HUDEP-2 (cell line): ENCODE measurements around the gene SAMD4A.

Experiments
- DNase-seq, 76 experiments: peaks; one replicate each; lab custom pipeline; 2025; ENCODE audit not compliant: unreplicated experiment in 76 of 76; lab: John Stamatoyannopoulos, UW

Gene SAMD4A

DNA sequence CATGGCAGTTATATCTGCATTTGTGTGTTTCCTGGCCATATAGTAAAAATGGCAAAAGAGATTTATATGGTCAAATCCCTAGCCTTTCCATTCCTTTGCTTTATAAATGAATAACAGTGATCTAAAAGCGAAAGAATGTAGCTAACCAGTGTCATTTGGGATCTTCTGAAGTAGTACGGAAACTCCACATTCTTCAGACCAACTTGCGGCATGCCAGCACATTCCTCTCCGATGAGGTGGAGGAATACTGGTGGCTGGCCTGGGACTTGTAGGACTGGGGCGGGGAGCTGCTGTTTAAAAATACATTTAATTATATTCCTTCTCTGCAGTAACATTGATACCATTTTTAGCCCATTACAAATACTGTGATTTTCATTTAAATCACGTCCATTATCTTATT lies 85.3 kb downstream of the SAMD4A start:
- no peak for DNase-seq

DNA sequence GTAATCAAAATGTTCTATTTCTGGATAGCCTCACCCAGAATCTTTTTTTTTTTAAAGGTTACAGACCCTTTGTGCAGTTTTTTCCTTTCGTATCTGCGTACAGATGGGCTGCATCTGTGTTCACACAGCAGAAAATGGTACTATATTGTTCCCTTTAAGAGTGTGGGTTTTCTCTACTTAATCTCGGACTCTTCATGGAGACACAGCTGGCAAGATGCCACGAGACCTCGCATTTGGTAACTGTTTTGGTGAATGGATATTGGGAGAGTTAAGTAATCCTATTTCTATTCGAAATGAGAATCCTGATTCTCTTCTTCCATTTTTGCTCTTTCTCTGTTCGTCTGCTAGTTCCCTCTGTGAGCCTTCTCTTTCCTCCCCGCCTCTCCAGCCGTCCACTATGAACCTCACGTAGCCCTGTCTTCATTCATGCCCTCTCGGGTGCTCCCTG lies 85.7 kb downstream of the SAMD4A start:
- no peak for DNase-seq

DNA sequence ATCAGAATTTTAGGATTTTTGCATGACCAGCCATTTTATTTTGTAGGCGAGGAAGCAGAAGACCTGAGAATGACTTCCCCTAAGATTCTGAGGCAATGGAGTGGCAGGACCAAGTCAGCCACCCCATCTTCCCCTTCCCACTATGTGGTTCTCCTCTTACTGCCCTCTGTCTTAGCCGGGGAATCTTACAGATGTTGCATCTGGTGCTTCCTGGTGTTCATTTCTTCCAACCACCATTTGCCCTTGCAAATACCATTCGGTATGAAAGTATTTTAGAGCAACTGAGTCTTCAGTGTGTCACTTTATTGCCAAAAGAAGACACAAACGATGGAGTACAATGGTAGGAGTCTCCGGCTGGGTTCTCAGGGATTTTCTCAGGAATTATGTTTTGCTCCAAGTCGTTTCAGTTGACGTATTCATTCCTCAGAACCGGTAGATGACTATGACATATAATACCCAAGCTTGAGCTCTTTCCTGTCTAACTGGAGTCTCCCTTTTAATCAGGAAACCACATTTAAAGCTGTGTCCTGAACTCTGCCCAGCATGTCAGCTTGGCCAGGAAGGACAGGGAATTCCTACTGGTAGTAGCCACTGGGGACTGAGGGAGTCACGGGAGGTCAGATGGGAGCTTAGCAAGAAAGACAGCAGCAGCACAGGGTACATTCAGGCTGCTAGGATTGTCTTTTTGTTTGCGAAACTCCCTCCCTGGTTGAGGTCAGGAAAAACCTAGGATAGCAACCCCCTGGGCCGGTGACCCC lies 87.0 kb downstream of the SAMD4A start:
- DNase-seq, result no peak

DNA sequence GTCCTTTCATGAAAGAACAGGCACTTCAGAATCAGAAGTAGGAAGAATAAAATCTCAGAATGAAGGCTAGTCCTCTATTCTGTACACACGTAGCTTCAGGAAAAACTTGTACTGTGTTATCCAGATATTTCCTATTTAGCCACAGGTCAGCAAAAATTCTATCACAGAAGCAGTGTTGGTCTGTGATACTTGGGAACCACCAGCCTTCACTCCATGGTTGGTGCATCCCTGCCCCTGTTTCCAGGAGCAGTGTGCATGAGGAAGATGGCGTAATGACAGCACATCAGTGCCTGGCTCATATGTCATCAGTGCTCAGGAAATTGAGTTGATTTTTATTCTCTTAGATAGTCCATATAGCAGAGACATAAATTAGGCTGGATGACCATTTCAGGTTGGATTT lies 87.7 kb downstream of the SAMD4A start:
- no peak for DNase-seq

DNA sequence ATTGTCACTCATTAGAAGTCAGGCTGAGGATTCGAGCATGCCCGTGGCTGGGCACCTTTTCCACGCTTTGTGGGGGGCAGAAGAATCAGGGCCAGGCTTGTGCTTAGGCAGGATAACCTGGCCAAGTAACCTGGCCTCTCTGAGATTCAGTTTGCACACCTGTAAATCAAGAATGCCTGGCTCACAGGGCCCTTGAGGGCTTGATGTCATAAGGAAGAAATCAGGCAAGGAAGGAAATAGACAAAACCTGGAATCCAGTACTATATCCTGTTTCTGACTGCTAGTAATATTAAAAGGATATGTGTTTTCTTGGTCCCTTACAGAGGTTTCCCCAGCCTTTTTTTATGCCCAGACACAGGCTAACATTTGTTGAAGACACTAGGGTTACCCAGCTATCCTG lies 91.9 kb downstream of the SAMD4A start:
- no peak for DNase-seq

DNA sequence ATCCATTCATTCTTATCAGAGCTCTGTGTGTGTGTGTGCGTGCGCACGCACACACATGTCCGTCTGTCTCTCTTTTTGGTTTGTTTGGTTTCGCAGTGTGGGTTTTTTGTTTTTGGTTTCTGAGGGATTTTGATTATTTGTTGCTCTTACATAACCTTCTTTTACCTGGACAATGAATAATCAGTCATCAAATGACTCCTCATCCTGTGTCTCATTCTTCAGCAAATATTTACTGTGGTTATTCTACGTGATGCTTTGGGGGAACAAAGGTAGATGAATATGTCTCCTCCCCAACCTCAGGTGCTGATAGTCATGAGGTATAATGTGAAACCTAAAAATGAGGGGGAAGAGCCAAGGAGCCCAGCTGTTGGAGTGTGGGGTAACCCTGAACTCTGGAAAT lies 92.4 kb downstream of the SAMD4A start:
- no peak for DNase-seq

DNA sequence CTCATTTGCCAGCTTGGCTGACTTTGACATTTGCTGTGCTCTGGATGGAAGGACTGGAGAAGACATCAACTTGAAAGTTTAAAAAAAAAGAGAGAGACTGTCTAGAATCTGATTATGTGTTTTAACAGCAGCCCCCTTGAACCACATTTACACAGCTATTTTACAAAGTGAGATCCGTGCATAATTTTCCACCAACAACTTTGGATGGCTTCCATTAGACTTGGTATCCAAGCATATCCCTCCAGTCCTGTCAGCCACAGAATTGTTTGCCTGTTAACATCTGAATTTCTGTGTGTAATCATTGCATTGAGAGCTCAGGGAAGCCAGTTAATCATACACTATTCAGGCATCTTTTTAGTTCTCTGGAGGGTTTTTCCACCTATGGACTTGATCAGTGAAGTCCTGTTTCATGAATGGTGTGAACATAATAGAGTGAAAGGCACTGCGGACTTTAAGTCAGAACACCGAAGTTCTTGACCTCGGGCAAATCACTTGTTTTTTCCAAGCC lies 93.7 kb downstream of the SAMD4A start:
- no peak for DNase-seq

DNA sequence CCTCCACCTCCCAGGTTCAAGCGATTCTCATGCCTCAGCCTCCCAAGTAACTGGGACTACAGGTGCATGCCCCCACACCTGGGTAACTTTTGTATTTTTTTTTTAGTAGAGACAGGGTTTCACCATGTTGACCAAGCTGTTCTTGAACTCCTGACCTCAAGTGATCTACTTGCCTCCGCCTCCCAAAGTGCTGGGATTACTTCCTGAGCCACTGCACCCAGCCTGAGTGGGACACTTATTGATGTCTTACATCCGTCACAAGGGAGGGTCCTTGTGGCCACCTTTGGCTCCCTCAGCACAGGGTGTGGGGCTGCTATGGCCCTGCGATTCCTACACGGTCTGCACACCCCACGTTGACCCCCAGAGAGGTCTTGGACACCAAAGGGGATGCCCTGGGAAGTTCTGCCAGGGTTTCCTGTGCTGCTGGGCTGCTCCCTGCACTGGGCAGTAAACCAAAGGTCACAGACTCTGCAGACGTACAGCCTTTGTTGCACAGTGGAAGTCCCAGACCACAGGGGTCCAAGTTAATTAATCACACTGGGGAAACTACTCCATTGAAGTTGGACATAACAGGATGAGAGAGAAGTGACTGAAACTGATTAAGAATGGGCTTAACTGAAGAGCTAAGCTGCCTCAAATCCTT lies 95.7 kb downstream of the SAMD4A start:
- no peak for DNase-seq

DNA sequence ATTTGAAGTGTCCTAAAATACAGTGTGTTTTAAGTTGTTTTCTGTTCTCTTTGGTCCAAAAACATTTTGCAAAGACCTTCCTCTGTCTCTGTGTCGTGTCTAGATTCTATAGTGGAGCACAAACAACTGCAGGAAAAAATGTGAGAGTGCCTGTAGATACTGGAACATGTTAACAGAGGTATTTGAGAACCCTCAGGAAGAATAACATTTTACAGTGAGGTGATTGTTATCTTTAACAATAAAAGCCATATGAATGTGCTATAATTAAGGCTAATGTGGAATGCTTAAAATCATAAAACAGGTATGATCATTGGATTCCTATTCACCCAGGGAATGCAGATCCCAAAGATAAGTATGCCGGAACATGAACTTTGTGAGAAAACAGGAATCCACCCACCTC lies 98.0 kb downstream of the SAMD4A start:
- DNase-seq, result no peak

DNA sequence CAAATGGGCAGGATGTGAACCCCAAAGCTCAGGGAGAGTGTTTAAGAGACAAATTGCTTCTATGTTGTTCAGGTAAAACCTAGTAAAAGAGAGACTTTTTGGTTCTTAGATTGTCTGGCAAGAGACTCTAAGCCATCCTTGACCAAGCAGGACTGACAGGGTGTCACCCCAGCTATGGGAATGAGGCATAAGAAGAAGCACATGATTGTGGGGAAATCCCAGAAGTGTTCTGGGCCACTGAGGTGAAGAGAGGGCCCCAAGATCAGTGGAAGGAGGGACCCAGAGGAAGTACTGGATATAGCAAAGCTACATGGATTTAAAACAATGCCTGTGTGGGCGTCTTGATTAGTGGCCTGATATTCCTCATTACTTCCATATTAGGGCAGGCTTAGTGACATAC lies 99.0 kb downstream of the SAMD4A start:
- DNase-seq, result no peak

DNA sequence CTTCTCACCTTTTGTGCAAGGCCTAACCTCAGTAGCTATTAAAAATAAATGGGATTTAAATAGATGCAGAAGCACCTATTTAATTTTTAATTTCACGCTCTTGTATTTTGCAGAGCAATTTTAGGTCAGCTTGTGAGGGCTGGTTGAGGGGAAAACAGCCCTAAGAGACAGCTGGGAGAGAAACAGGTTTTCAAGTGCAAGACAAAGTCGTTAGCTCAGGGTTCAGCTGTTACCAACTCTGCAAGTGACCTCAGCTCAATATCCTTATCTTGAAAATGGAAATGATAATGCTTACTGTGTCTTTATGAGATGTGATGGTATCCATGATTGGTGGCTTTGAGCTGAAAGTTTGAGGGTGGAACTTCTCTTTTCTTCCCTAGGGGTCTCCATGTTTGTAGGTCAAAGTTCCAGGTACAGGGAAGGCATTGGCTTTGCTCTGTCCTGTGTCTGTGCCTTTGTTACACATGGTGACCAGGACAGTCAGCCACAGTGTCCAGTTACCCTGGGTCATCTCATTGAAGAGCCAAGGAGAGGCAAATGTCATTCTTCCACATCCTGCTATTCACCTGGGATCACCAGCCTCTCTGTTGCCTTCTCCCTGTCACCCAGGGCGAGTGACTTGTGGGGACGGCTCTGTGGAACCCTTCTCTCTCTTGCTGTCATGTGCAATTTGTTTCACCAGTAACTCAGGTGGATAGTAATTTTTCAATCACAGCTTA lies 100.3 kb downstream of the SAMD4A start:
- no peak for DNase-seq

DNA sequence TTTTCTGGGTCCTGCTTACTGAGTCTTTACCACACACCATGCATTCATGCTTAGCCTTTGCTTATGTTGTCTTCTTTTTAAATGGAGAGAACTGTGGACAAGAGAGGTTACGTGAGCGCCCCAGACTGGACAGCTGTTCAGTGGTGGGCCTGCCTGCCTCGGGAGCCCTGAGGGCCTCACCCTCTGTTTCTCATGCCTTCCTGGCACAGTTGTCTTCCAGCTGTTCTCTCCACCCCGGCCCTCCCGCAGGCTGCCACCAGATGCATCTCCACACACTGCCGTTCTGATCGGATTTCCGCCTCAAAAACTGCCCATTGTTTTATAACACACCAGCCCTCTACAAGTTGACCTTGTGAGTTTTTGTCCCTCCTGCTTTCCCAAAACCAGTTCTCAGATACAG lies 100.8 kb downstream of the SAMD4A start:
- DNase-seq, result no peak

DNA sequence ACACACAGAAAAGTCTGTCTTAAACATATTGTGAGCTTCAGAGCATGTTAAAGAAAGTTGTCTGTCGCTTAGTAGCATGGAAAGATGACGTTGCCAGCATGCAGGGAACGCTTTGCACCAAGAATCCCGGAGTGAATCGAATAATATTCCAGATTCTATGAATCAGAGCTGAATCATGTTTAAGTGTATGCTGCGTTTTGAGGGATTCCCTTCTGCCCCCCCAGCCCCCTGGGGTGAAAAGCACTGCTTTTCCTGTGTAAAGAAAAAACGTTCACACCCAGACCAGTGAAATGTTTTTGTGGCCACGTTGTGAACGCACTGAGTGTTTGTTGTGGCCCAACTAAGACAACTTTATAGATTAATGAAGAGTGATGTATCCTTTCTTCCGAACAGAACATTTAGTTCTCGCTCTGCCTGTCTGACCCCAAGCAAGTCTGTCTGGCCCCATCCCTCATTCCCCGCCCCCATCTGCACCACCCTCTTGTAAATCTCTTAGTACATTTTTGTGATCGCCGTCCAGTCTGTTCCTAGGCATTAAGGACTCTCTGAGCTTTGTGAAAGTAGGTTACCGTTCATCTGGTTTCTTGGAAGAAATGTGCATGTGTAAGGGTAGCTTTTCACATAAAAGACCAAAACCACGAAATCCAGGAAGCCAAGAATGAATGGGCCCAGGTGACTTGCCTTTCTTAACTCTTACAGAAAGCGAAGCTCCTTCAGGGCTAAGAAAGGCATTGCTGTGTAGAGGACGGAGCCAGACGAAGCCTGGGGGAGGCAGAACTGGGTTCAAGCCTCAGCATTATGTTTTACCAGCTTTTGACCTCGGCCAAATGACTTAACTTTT lies 103.0 kb downstream of the SAMD4A start:
- no peak for DNase-seq

DNA sequence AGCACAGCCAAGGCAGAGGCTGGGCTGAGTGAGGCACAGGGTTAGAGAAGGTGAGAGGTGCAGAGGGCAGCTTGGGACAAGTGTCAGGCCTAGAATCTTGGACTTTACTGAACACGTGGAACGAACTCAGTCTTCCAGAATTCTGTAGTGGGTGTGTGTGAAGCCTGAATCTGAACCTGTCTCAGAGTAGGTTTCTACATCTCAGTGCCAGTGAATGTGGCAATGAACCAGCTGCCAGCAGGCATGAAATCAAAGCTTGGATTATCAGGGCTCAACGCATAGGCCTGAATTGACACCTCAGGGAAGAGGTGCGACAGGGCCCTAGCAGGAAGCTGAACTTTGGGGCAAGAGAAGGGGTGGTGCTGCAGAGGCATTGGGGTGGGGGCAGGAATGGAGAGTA lies 104.6 kb downstream of the SAMD4A start:
- DNase-seq, result no peak

DNA sequence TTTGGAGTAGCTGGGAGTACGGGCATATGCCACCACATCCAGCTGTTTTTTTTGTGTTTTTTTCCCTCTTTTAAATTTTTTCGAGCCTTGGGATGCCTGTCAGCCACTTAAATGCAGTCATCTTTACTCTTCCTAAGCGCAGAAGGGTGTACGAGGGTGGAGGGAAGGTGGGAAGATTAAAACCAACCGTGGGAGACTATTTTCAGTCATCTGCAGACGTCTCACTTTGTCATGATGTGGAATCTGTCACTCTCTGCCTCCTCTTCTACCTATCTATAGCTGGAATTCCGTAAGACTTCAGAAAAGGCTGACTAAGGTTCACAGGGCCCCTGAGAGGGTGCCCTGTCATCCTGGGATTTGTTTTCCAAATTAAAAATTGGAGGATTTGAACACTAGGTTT lies 105.3 kb downstream of the SAMD4A start:
- DNase-seq, result no peak

DNA sequence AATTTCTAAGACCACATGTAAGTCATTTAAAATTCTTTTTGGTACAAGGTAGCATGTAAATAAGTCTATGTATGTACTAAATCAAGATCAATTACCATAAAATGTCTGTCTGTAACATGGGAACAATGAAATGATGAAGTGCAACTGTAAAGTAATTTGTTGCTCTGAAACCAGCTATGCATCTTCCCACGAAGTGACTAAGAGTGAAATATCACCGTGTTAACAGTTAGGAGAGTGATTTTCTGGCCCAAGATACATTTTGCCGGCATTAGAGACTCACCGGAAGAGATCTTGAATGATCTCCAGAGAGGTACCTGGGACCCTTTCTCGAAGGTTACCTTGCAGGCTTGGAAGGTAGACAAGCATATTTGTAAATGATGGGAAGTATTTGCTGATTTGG lies 105.8 kb downstream of the SAMD4A start:
- DNase-seq, result no peak

DNA sequence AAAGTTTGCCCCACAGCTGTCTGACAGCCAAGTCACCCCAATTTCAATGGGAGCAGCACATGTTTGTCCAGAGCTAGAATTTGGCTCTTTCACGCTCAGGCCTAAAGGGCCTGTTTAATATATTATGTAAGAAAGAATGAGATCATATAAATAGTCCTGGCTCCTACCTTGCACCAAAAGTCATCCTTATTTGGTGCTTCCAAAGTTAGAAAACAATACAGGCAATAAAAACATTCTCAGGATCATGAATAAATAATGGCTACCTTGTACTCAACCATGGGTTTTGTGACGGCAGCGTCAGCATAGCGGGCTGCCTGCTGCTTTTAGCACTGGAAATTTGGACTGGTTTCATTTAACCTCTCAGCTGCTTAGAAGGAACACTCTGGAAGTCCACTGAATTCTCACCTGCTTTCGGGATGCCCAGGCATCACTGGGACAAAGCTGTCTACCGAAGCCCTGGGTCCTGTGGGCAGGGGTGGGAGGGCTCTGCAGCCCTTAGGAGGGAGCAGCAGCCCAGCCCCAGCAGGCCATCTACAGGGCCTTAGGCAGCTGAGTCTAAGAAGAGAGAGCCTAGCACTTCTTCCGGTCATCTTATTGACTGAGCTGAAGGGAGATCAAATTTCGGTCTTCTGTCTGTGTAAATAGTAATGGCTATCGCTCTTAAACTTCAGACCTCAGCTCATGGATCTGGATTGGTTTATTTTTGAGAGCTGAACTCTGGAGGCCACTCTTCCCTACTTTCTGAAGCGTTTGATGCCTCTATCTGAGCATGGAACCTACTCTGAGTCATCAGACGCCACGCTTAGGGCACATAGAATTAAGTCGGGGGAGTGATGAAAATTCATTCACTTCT lies 106.5 kb downstream of the SAMD4A start:
- no peak for DNase-seq

DNA sequence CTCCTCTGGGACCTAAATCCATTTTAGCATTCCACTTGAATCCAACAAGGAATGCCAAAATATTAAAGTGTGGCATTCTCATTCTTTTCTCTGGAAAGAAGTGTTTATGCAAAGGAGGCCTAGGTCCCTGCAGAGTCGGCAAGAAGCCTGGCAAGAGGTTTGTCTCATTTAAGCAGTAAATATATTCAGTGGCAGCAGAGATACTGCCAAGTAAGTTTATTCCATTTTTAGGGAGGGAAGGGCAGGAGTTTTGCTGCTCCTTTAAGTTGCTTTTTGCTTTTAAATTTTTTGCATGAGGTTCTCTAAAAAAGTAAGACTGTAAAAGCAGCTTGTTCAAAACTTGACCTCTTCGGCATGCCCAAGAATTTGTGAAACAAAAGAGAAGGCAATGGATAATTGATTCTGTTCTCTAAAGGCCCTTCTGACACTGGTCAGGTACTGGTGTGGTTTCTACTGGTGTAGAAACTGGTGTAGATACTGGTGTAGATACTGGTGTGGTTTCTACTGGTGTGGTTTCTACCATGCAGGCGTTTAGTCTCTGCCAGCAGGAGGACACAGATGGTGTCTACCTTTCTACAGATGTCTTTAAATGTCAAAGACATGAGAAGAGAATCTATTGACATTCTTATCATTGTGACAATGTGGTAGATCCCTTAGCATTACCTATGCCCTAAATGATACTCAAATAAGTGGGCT lies 107.3 kb downstream of the SAMD4A start:
- DNase-seq, result no peak
